Measurements from ENCODE around the gene NBEAL1. TPM values are rescaled to one million over a fixed set of nuclear protein-coding genes. Genes with fewer than 3 reads are reported as not detected.

NBEAL1 gene
- total and polyA plus RNA-seq, 2 experiments from 2014 or later: 13.3 to 21.8 TPM

DNA sequence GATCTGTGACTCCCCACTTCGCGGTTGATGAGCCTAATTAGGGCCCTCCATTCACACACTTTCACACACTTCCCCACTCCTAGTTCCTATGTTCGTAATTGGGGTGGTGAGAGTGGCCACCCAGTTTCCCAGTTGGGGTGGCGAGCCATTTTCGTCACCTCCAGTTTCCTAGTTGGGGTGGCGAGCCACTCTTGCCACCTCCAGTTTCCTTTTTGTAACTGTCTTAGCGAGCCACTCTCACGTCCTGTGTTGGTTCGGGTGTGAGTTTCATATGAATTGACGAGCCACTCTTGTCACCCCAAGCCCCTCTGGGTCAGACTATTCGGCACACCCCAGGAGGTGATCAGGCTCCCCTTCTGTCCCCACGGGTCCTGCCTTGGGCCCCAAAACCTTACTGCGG is 238.1 kb downstream of the NBEAL1 start:
- Mint-ChIP-seq H3K36me3 (ENCODE audit: low read depth) (peaks cover 41% of the 10 kb centered on the region), H3K4me1 (no peaks in the 10 kb centered on the region), H3K27me3 (ENCODE audit: insufficient read depth, low read depth, poor library complexity) (peaks cover 2% of the 10 kb centered on the region), H3K4me3 (no peak overlapping the region), H3K9me3 (no peaks in the 10 kb centered on the region), H3K27ac (no peak overlapping the region)
- Histone ChIP-seq H3K4me1 (ENCODE audit: insufficient read depth) (no peaks in the 10 kb centered on the region), H3K9me2 (ENCODE audit: insufficient read depth) (no peaks in the 10 kb centered on the region), H3K4me2 (no peak overlapping the region), H4K20me1 (replicated peaks; ENCODE audit: insufficient read depth) (no peaks in the 10 kb centered on the region), H3K4me3 (no peak overlapping the region), H3F3A (replicated peaks; ENCODE audit: low read depth) (no peaks in the 10 kb centered on the region), H3K27me3 (ENCODE audit: insufficient read depth) (no peaks in the 10 kb centered on the region), H3K79me2 (replicated peaks; ENCODE audit: insufficient read depth) (no peaks in the 10 kb centered on the region), H2AFZ (no peak overlapping the region), H3K36me3 (ENCODE audit: insufficient read depth) (peaks cover 13% of the 10 kb centered on the region), H3K27ac (ENCODE audit: low read depth) (no peak overlapping the region)
- ATAC-seq (no peak), DNase-seq (ENCODE audit: low spot score) (no peak)
- TF ChIP-seq CREB1 (CRISPR knock-in tag; IDR thresholded peaks at IDR 0.05; ENCODE audit: low read depth) (no peak), ZNF114 (CRISPR knock-in tag; IDR thresholded peaks at IDR 0.05) (no peak), POLR2AphosphoS5 (IDR thresholded peaks at IDR 0.05; ENCODE audit: low read depth) (no peak), ZNF462 (CRISPR knock-in tag; IDR thresholded peaks at IDR 0.05) (no peak), ETS1 (IDR thresholded peaks at IDR 0.05) (no peak), NANOG (IDR thresholded peaks at IDR 0.05; ENCODE audit: borderline replicate concordance) (no peak), EZH2 (IDR thresholded peaks at IDR 0.05; ENCODE audit: low read depth, unreplicated experiment) (no peak), EZH2phosphoT487 (IDR thresholded peaks at IDR 0.05; ENCODE audit: unreplicated experiment) (no peak), ZNF331 (CRISPR knock-in tag; IDR thresholded peaks at IDR 0.05; ENCODE audit: low read depth) (no peak), CTCF (conservative IDR thresholded peaks at IDR 0.05; ENCODE audit: low read depth in 2 of 2) (no peak), JUNB (IDR thresholded peaks at IDR 0.05; ENCODE audit: unreplicated experiment) (no peak), STAT1 (IDR thresholded peaks at IDR 0.05; ENCODE audit: unreplicated experiment) (no peak)
- TF ChIP-seq, protein P1, sequence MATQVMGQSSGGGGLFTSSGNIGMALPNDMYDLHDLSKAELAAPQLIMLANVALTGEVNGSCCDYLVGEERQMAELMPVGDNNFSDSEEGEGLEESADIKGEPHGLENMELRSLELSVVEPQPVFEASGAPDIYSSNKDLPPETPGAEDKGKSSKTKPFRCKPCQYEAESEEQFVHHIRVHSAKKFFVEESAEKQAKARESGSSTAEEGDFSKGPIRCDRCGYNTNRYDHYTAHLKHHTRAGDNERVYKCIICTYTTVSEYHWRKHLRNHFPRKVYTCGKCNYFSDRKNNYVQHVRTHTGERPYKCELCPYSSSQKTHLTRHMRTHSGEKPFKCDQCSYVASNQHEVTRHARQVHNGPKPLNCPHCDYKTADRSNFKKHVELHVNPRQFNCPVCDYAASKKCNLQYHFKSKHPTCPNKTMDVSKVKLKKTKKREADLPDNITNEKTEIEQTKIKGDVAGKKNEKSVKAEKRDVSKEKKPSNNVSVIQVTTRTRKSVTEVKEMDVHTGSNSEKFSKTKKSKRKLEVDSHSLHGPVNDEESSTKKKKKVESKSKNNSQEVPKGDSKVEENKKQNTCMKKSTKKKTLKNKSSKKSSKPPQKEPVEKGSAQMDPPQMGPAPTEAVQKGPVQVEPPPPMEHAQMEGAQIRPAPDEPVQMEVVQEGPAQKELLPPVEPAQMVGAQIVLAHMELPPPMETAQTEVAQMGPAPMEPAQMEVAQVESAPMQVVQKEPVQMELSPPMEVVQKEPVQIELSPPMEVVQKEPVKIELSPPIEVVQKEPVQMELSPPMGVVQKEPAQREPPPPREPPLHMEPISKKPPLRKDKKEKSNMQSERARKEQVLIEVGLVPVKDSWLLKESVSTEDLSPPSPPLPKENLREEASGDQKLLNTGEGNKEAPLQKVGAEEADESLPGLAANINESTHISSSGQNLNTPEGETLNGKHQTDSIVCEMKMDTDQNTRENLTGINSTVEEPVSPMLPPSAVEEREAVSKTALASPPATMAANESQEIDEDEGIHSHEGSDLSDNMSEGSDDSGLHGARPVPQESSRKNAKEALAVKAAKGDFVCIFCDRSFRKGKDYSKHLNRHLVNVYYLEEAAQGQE (IDR thresholded peaks at IDR 0.05; ENCODE audit: unreplicated experiment): no peak

Data from GM23338 (cell line).